Muscle of leg (tissue), 11 donors: ENCODE data around the gene PSME4. TPM values are rescaled to one million over a fixed set of nuclear protein-coding genes. Genes with fewer than 3 reads are reported as not detected.
A peak's percentile ranks its signal among the peaks of the same experiment; 100 is the strongest.

Experiments used
- DNase-seq: peaks from one replicate; pipeline ENCODE4 v3.0.0; 2013
- H3K27ac ChIP-seq: one replicate; pipeline ENCODE4 v1.5.1; 2013; ENCODE audit warnings: mild to moderate bottlenecking, low read length, control low read depth
- H3K27me3 ChIP-seq: one replicate; pipeline ENCODE4 v1.6.1; 2013; ENCODE audit warnings: low read length; ENCODE audit not compliant: control insufficient read depth, insufficient read depth
- H3K36me3 ChIP-seq: one replicate; pipeline ENCODE4 v1.6.1; 2013; ENCODE audit warnings: low read length; ENCODE audit not compliant: control insufficient read depth, insufficient read depth
- H3K4me1 ChIP-seq: one replicate; pipeline ENCODE4 v1.6.1; 2013; ENCODE audit warnings: low read length; ENCODE audit not compliant: control insufficient read depth, insufficient read depth
- H3K4me3 ChIP-seq: one replicate; pipeline ENCODE4 v1.5.1; 2013; ENCODE audit warnings: low read length, control low read depth
- H3K9me3 ChIP-seq: replicated peaks from 2 replicates; pipeline ENCODE4 v1.6.1; 2013; ENCODE audit warnings: low read depth, low read length; ENCODE audit not compliant: control insufficient read depth
- WGBS: methylation state at CpG from one replicate; pipeline ENCODE4 v1.1.5; 2013; ENCODE audit warnings: missing lambda C conversion rate; ENCODE audit not compliant: insufficient coverage; 5-methylcytosine and 5-hydroxymethylcytosine counted together
- polyA plus RNA-seq, 8 donors: library from polyadenylated mRNA; unstranded; fragments of 120-200 nt; gene quantifications; one replicate each; pipeline versions ENCODE4 v1.2.1 to v1.2.3, GENCODE V29; 2013; ENCODE audit warnings: inconsistent platforms in 1 of 8, low replicate concordance in 1 of 8; ENCODE audit not compliant: insufficient read length in 8 of 8, insufficient read depth in 1 of 8
- total RNA-seq: library from RNA; stranded (reverse); fragments of 120-200 nt; gene quantifications from one replicate; pipeline ENCODE4 v1.2.4, GENCODE V29; 2013

Gene PSME4
- total and polyA plus RNA-seq, 9 donors: 32.7 to 40.1 (median 38.6) TPM

DNA sequence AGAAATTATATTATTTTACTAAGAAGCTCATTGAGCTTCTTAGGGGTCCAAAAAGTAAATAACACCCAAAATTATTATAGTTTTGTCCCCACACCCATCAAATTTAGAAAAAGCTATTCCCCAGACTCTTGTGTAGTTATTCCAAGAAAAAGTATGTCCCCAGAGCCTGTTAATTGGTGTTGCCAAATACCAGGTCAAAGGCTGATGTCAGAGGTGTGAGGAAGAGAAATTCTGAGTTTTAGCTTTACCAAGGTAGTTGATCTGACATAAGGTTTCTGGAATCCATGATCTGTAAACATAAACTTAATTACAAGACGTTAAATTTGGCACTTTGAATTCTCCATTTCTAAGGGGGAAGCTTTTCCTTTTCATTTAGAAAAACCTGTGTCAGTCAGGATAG lies 29.3 kb upstream of the PSME4 start:
- WGBS: no CpG with 5 or more reads among the region's 1 CpG
- DNase-seq: no peak
- Histone ChIP-seq H3K4me1 (no peaks in the 10 kb centered on the region), H3K4me3 (no peak overlapping the region), H3K36me3 (no peaks in the 10 kb centered on the region), H3K9me3 (no peaks in the 10 kb centered on the region), H3K27ac (no peak overlapping the region), H3K27me3 (no peaks in the 10 kb centered on the region)

DNA sequence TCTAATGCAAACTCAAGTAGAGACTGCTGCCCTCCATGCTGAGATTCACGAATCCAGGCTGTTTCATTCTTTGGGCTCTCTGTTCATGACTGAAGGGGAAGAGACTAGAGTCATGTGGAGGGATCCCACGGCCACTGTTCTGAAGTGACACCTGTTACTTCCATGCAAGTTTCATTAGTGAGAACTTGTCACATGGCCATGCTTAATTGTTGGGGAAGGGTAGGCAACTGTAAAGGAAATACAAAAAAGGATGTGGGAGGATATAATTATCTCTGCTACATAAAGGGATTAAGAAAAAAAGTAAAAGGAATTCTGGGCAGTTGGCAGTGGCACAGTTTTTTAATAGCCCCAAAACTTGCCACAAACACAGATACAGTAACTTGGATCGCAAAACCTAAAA lies 28.0 kb upstream of the PSME4 start:
- 83% methylated on average over 1 of the region's 3 CpGs for WGBS
- Histone ChIP-seq H3K36me3 (no peaks in the 10 kb centered on the region), H3K4me3 (no peak overlapping the region), H3K9me3 (no peaks in the 10 kb centered on the region), H3K27ac (no peak overlapping the region), H3K27me3 (no peaks in the 10 kb centered on the region), H3K4me1 (no peaks in the 10 kb centered on the region)
- DNase-seq: no peak

DNA sequence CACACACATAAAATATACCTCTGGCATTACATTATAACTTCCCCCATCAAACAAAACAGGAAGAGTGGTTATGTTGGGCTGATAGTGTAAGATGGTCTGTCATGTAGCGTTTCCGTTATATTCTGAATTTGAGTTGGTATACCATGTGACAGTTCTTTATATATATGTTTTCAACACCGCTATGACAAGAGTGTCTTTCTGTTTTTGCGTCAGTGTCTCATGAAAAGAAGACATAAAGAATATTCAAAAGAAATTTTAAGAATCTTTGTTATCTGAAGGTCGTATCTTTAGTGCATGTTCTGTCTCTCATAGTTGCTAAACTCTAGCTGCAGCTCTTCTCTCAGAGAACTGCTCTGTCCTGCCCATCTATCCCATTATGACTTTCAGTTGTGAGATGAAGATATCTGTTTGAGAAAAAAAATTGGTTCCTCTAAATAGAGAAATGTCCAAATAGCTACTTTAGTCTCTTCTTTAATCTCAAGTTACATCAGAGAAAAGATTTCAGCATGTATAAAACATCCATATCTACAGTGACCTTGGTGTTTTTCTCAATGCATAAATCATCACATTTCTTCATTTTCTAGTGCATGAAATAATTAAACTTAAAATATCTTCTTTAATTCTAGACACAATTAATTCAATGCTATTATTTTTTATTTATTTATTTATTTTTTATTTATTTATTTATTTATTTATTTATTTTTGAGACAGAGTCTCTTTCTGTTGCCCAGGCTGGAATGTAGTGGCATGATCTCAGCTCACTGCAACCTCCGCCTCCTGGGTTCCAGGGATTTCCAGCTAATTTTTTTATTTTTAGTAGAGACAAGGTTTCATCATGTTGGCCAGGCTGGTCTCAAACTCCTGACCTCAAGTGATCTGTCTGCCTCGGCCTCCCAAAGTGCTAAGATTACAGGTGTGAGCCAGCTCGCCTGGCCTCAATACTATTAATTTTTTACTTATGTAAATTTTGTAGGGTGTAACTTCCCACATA lies 24.3 kb upstream of the PSME4 start:
- no peaks in the 10 kb centered on the region for H3K9me3 ChIP-seq
- no peaks in the 10 kb centered on the region for H3K4me1 ChIP-seq
- H3K27me3 ChIP-seq: no peaks in the 10 kb centered on the region
- DNase-seq: no peak
- H3K36me3 ChIP-seq: no peaks in the 10 kb centered on the region
- H3K4me3 ChIP-seq: no peak overlapping the region
- no peak overlapping the region for H3K27ac ChIP-seq
- 83% methylated on average over 1 of the region's 8 CpGs for WGBS

DNA sequence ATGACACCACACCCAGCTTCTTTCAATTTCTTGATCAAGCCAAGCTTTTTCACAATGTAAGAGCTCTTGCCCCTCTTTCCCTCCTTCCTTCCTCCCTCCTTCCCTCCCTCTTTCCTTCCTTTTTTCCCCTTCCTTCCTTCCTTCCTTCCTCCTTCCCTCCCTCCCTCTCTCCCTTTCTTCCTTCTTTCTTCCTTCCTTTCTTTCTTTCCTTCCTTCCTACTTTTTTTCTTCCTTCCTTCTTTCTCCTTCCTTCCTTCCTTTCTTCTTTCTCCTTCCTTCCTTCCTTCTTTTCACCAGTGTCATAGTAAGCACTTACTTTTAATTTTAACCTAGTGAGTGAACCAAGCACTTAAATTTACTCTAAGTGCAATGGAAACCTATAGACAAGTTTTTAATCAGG lies 21.2 kb upstream of the PSME4 start:
- DNase-seq: no peak

DNA sequence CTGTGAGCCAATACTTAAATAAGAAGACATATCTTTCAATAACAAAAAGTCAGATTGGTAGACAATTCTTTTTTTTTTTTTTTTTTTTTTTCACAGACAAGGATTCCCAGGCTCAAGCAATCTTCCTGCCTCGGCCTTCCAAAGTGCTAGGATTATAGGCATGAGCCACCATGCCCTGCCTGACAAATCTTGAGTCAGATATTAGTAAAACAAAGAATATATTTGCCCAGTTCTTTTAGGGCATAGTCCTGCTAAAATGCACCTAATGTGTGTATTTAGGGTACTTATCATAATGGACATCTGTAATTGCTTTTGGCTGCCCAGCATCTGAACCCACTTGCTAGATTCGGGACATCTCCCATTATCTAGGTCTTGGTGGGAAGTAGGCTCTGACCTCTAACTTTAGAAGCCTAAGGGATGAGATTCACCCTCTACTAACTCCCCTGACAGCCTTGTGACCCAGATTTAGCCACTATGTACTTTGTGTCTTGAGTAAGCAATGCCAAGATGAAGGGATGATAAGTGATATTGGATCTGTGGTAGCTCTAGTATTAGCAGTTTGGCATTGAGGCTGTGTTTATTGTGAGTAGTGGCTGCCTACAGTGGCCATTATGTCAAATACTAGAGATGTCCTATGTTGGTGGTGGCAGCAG lies 18.5 kb upstream of the PSME4 start:
- no peaks in the 10 kb centered on the region for H3K9me3 ChIP-seq
- no peak overlapping the region for H3K27ac ChIP-seq
- no peaks in the 10 kb centered on the region for H3K36me3 ChIP-seq
- H3K4me3 ChIP-seq: no peak overlapping the region
- DNase-seq: no peak
- WGBS: no CpG with 5 or more reads among the region's 2 CpGs
- no peaks in the 10 kb centered on the region for H3K4me1 ChIP-seq
- no peaks in the 10 kb centered on the region for H3K27me3 ChIP-seq

More for the DNA sequence above, 21.2 kb upstream of the PSME4 start:
- Histone ChIP-seq H3K27me3 (no peaks in the 10 kb centered on the region), H3K4me1 (no peaks in the 10 kb centered on the region), H3K27ac (no peak overlapping the region), H3K9me3 (no peaks in the 10 kb centered on the region), H3K36me3 (no peaks in the 10 kb centered on the region), H3K4me3 (no peak overlapping the region)

DNA sequence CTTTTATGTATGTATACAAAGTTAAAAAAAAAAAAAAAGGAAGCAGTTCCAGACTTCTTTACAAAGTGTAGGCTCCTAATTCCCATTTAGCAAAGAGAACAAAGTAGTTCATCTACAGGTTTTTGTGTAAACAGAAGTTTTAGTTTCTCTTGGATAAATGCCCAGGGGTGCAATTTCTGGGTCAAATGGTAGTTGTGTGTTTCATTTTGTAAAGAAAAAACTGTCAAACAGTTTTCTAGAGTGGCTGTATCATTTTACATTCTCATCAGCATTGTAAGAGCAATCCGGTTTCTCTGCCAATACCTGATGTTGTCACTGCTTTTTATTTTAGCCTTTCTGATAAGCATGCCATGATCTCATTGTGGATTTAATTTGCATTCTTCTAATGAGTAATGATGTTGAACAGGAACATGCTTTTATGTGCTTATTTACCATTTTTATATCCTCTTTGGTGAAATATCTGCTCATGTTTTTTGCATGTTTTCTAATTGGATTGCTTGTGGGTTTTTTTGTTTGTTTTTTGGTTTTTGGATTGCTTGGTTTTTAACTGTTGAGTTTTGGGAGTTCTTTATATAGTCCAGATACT lies 16.6 kb upstream of the PSME4 start:
- H3K4me3 ChIP-seq: no peak overlapping the region
- no peak for DNase-seq
- no peaks in the 10 kb centered on the region for H3K4me1 ChIP-seq
- no CpG with 5 or more reads among the region's 1 CpG for whole genome bisulfite sequencing
- no peaks in the 10 kb centered on the region for H3K27me3 ChIP-seq
- H3K9me3 ChIP-seq: no peaks in the 10 kb centered on the region
- peaks cover 7% of the 10 kb centered on the region for H3K36me3 ChIP-seq
- H3K27ac ChIP-seq: no peak overlapping the region

DNA sequence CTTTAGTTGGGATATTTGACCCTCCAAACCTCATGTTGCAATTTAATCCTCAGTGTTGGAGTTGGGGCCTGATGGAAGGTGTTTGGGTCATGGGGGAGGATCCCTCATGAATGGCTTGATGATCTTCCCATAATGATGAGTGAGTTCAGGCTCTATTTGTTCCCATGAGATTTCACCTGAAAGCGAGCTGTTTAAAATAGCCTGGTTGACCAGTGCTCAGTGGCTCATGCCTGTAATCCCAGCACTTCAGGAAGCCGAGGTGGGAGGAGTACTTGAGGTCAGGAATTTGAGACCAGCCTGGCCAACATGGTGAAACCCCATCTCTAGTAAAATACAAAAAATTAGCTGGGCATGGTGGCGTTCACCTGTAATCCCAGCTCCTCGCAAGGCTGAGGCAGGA lies 14.9 kb upstream of the PSME4 start:
- peaks cover 14% of the 10 kb centered on the region for H3K36me3 ChIP-seq
- H3K27me3 ChIP-seq: no peaks in the 10 kb centered on the region
- H3K9me3 ChIP-seq: no peaks in the 10 kb centered on the region
- H3K4me1 ChIP-seq: no peaks in the 10 kb centered on the region
- no peak overlapping the region for H3K27ac ChIP-seq
- no peak for DNase-seq
- 50% methylated on average over 1 of the region's 4 CpGs for WGBS
- H3K4me3 ChIP-seq: no peak overlapping the region

DNA sequence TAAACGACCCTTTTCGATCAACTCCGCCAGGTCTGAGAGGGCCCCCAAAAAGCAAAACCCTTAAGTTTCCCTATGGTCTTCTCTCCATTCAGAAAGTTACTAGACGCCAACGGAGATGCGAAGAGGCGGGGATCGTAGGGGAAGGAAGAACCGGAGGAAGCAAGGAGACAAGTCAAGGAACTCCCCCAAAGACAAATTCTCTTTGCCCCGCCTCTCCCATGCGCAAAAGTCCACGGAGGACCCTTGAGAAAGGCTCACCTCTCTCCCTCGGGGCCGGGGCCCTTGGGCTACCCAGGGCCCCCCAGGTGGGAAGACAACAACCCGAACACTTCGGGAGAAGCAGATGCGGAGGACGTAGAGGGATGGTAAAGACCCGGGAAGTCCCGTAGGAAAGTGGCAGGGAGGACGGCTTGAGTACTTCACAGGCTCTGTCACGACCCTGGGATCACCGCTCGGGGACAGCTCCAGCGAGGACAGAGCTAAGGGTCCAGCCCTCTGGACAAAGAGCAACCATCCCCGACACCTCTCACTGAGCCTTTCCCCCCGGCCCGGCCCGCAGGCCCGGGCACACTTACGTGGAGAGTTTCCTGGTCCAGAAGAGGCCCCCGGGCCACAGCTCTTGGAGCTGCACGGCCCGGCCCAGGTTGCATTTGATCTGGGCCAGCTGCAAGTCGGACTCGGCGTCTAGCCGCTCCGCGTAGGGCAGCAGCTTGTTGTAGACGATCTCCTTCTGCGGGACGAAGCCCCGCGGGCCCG lies 647 bp downstream of the PSME4 start:
- Histone ChIP-seq H3K4me3 (peak overlapping the region; percentile 69), H3K4me1 (no peaks in the 10 kb centered on the region), H3K27ac (peak overlapping the region; percentile 99), H3K36me3 (peaks cover 5% of the 10 kb centered on the region), H3K27me3 (no peaks in the 10 kb centered on the region), H3K9me3 (no peaks in the 10 kb centered on the region)
- 0% methylated on average over 22 of the region's 46 CpGs for WGBS
- peak; percentile 81 for DNase-seq

DNA sequence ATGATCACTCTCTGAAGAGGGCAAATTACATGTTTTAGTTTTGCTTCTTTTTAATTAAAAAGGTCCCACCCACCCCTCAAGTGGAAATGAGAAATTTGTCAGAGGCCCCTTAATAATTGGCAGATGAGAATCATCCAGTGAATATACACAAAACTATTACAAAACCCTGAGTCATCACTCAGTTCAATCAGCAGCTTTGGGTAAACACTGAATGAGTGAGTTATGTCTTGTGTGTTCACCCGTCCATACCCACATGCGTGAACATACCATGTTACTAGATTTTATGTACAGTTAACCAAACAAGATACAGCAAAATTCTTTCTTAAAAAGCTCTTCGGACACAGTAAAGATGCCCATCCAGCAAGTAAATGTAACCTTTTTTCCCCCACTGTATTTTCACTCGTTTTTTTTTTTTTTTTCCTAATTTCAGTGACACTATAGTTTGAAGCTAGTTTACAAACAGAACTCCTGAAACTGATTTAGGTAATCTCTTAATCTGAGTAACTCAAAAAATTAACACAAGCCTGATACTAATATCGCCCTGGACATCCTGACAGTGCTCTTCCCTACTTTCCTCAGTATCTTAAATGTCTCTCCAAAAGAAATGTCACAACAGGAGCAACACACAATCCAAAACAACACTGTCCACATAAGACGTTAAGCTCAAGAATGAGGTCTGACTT lies 1.4 kb downstream of the PSME4 start:
- WGBS: 0% methylated on average over 1 of the region's 6 CpGs
- H3K27me3 ChIP-seq: no peaks in the 10 kb centered on the region
- H3K4me3 ChIP-seq: peak overlapping the region; percentile 69
- peak overlapping the region; percentile 99 for H3K27ac ChIP-seq
- H3K4me1 ChIP-seq: no peaks in the 10 kb centered on the region
- no peaks in the 10 kb centered on the region for H3K9me3 ChIP-seq
- peaks cover 4% of the 10 kb centered on the region for H3K36me3 ChIP-seq
- DNase-seq: peak; percentile 48
